GM18511 (cell line): Measurements from ENCODE around the gene ASIP.
"Not testable (repeated sequence)": the region's sequence is repeated elsewhere in the genome, so short reads cannot be mapped to it uniquely, and the experiment has no call there.

Experiments
- ATAC-seq: cut with Tn5 transposase; IDR thresholded peaks from one replicate; pipeline ENCODE4 v1.9.1; 2021; ENCODE audit warnings: mild to moderate bottlenecking, moderate library complexity; ENCODE audit not compliant: unreplicated experiment

ASIP gene

DNA sequence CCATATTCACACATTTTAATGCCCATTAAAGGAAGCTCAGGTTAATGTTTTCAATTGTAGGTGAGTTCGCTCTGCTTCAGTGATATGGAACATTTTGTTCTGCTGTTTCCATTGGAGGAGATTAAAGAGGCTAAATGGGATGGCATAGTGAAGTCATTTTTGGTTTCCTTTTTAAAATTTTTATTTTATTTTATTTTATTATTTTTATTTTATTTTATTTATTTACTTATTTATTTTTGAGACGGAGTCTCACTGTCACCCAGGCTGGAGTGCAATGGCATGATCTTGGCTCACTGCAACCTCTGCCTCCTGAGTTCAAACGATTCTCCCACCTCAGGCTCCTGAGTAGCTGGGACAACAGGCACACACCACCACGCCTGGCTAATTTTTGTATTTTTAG lies 792 bp downstream of the ASIP start:
- ATAC-seq: not testable (repeated sequence)

DNA sequence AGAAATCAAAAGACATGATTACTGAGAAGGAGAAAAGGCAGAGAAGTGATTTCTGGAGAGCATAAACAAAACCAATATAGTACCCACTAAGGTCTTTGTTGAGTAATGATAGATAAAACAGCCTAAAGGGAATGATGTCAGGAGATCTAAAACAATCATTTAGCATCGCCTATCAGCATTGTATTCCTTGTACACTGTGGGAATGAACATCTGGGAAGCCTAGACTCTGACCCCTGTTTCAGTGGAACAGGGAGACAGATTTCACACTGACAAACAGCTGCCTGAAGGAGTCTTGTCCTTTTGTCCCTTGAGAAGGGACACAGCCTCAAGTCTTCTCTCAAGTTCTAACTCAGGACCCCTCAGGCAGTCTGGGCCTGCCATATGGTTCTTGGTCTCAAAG lies 1.7 kb downstream of the ASIP start:
- ATAC-seq: no peak

- no peak for ATAC-seq
These were observed 2.2 kb downstream of the ASIP start for GRCh38 chr20:34243377-34243776.

DNA sequence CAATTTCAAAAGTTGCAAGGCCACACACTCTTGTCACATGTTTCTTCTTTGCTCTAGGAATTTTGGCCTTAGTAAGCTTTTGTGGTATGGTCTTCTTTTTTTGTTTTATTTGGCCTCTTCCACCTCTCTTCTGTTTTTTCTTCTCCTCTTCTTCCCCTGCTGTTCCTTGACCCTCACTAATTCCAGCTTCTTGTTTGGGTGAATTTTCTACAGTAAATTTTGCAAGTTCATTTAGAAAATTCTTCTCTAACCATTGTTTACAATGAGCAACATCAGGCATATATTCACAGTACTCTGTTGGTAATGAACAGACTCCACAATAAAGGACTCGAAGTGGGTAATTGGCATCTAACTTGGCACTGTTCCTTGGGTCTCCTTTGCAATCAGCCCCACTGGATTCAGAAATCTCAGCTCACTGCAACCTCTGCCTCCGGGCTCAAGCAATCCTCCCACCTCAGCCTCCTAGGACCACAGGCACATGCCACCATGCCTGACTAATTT lies 5.0 kb downstream of the ASIP start:
- no peak for ATAC-seq

DNA sequence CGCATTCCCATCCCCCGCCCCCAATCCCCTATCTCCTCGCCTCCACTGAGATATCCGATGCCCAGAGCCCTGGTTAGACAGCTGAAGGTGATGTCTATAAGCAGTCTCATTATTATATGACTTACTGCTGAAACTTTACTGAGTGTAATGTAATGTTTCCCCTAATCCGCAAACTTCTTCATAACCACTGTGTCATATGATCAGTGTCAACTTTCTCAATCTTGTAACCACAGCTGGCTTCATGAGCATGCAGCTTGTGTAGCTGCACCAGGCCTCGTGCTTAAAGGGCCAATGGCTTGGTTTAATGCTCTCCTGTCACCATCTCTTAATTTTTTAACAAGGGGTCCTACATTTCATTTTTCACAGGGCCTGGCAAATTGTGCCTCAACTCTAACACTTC lies 8.1 kb downstream of the ASIP start:
- peak; percentile 64 for ATAC-seq

GRCh38 chr20:34250005-34250404 lies 8.8 kb downstream of the ASIP start:
- no peak for ATAC-seq

DNA sequence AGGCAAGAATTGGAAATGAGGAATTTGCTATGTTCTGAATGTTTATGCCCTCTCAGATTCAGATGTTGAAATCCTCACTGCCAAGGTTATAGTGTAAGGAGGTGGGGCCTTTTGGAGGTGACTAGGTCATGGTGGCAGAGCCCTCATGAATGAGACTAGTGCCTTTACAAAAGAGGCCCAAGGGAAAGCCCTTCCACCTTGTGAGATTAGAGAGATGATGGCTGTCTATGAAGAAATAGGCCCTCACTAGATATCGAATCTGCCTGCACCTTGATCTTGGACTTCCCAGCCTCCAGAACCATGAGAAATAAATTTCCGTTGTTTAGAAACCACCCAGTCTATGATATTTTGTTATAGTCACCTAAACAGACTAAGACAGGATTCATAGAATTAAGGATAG lies 10.4 kb downstream of the ASIP start:
- ATAC-seq: no peak

DNA sequence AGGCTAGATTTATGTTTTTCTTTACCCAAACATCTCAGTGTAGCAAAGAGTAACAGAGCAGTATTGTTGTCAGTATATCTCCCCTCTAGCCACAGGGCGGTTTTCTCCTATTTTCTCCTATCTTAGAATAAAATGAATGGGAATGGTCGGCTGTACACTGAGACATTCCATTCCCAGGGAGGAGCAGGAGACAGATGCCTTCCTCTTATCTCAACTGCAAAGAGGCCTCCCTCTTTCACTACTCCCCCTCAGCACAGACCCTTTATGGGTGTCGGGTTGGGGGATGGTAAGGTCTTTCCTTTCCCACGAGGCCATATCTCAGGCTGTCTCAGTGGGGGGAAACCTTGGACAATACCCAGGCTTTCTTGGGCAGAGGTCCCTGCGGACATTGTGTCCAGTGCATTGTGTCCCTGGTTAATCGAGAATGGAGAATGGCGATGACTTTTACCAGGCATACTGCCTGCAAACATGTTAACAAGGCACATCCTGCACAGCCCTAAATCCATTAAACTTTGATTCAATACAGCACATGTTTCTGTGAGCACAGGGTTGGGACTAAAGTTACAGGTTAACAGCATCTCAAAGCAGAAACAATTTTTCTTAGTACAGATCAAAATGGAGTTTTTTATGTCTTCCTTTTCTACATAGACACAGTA lies 11.3 kb downstream of the ASIP start:
- not testable (repeated sequence) for ATAC-seq

- no peak for ATAC-seq
These were observed 13.8 kb downstream of the ASIP start for GRCh38 chr20:34254979-34255378.

DNA sequence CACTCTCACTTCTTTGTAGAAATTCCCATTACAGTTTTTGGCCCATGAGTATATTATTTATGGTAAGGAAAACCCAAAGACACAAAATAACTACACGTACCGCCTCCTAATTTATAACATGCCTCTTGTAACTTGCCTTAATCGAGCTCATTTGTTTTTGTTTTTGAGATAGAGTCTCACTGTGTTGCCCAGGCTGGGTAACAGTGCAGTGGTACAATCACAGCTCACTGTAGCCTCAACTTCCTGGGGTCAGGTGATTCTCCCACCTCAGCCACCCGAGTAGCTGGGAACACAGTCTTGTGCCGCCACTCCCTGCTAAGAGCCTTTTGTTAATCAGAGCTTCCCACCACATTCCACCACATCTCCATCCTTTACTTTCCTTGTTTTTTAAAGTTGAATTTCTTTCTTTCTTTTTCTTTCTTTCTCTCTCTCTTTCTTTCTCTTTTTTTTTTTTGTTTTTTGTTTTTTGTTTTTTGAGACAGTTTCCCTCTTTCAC lies 15.5 kb downstream of the ASIP start:
- no peak for ATAC-seq

GRCh38 chr20:34260208-34260942 lies 19.2 kb downstream of the ASIP start:
- ATAC-seq: no peak

GRCh38 chr20:34262488-34263288 lies 21.5 kb downstream of the ASIP start:
- ATAC-seq: no peak

DNA sequence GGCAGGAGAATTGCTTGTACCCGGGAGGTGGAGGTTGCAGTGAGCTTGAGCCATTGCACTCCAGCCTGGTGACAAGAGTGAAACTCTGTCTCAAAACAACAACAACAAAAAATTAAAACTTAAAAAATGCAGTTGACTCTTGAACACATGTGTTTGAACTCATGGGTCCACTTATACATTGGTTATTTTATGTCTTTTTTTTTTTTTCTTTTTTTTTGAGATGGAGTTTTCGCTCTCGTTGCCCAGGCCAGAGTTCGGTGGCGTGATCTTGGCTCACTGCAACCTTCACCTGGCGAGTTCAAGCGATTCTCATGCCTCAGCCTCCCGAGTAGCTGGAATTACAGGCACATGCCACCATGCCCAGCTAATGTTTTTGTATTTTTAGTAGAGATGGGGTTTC lies 22.2 kb downstream of the ASIP start:
- not testable (repeated sequence) for ATAC-seq

GRCh38 chr20:34264141-34264540 lies 22.9 kb downstream of the ASIP start:
- ATAC-seq: no peak

DNA sequence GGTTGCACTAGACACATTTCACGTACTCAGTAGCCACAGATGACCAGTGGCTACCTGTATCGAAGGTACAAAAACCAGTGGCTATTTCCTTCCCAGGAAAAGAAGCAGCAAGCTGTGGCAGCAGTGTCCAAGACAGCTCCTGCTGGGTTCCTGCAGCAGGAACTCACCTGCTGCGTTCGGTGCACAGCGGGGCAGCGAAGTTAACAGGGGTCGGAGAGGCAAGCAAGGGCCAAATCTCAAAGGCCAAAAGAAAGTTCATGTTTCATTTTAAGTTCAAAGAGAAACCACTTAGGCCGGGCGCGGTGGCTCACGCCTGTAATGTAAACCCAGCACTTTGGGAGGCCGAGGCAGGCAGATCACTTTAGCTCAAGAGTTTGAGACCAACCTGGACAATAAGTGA lies 26.9 kb downstream of the ASIP start:
- ATAC-seq: no peak

DNA sequence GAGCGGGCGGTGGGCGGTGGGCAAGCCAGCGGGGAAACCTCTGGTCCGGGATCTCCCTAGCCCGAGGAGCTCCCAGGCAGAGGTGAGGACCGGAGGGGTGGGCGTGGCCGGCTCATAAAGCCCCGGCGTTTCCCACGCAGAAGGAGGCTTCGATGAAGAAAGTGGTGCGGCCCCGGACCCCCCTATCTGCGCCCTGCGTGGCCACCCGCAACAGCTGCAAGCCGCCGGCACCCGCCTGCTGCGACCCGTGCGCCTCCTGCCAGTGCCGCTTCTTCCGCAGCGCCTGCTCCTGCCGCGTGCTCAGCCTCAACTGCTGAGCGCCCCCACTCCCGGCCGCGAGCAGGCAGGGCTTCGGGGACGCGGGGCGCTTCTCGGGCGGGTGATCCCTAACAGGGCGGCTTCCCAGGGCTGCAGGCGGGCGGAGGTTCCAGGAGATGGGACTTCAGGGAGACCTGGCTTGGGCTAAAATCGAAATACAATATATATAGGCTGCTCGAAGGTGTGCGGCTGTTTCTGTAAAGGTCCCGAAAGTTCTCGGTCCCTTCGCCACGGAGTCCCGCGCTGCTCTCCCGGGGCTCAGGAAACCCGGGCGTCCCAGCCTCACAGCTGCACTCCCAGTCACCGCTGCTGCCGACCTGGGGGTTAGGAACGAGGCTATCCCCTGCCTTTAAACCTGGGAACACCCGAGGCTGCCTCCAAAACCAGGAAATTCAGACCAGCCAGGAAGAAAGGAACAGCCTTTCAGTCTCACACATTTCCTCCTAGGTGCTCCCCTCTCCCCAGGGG lies 27.8 kb downstream of the ASIP start:
- ATAC-seq: no peak

DNA sequence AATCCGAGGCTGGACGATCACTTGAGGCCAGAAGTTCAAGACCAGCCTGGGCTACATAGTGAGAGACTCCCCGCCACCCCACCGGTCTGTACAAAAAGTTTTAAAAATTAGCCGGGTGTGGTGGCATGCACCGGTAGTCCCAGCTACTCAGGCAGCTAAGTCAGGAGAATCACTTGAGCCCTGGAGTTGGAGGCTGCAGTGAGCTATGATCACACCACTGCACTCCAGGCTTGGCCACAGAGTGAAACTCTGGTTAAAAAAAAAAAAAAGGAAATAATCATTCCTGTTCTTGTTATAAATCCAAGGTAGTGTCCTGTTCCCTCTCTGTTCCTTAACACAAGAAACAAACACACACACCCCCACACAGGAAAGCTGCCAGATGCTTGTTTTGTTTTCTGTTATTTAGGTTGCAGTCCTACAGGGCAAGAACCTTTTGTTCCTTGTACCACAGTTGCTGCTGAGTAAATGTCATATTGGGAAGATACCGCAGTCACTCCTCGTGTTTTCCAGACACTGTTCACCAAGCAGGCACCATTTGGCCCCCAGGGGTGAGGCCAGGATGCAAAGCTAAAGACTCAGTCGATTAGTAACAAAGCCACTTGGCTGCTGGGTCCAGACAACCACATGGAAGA lies 28.9 kb downstream of the ASIP start:
- no peak for ATAC-seq

DNA sequence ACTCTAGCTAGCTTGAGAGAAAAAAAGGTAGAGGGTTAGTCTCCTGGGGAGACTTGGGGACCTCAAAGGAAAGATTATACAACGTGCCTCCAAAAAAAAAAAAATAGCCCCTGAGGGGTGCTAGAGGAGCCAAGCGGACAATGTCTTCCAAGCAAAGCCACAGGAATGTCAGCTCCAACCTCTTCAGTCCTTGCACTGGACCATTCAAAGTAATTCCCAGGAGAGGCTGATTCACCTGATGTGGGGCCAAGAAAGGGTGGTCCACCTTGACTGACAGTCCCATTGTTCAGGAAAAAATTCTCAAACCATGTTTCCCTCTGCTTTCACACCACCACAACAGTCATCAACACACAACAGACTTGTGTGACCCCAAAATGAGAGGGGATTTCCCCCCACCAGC lies 30.7 kb downstream of the ASIP start:
- ATAC-seq: no peak

DNA sequence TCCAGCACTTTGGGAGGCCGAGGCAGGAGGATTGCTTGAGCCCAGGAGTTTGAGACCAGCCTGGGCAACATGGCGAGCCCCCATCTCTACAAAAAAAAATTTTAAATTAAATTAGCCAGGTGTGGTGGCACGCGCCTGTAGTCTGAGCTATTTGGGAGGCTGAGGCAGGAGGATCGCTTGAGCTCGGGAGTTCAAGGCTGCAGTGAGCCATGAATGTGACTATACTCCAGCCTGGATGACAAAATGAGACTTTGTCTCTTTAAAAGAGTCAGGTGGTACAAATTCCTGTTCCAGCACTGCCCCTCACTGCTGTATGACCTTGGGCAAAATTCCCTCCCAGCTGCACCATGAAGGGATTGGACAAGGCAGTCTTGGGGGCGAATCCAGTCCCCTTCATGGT lies 33.5 kb downstream of the ASIP start:
- ATAC-seq: no peak

DNA sequence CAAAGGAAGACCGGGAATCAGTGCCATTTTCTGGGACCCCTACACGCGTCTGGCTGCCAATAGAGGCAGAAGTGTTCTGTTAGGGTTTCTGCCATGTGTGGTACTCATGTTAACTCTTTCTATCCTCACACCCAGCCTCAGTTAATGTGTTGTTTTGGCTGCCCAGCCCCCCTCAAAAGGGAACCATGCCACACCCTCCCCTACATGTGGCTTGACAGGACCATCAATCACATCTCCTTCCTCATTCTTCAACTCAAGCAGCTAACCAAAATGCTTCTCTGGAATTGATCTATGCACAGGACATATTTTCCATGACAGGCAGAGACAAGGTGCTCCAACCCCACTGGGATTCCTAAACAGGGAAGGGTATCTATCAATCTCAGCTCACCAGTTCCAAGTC lies 40.0 kb downstream of the ASIP start:
- no peak for ATAC-seq
